Fibroblast of skin of right quadriceps (primary cell): ENCODE results near the gene CRELD2.

Source experiments
- DNase-seq: peaks from one replicate; pipeline ENCODE4 v3.0.0-alpha.2; 2013

The CRELD2 gene

DNA sequence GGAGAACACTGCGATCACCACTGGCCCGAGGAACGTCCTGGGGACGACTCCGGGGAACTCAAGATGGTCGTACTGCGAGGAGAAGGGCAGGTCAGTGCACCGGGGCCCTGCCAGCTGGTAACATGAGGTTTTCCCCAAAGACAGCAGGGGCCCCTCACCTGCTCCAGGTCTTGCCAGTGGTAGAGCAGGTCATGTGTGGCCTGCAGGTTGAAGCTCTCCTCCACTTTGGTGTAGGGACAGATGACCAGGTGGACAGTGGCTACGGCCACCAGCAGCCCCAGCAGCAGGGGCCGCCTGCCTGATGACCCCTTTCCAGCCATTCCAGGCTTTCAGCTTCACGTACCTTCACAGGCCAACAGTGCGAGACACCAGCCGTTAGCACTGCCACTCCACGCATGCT, 5.0 kb upstream of the CRELD2 start:
- no peak for DNase-seq

DNA sequence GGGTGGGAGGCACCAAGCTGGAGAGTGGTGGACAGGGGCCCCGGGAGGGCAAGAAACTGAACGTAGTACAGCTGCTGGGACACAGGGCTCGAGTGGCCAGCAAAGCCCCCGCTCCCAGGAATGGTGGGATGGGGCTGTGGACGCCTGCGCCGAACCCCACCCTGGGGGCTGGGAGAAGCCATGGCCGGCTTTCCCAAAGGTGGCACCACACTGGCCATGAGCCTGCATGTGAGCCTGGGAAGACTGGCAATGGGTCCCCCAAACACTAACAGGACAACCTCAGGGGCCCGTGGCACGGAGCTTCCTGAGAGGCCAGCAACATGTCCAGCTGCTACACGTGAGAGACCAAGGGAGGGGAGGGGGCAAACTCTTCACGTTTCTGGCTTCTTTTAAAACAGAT, 4.2 kb upstream of the CRELD2 start:
- DNase-seq = no peak

DNA sequence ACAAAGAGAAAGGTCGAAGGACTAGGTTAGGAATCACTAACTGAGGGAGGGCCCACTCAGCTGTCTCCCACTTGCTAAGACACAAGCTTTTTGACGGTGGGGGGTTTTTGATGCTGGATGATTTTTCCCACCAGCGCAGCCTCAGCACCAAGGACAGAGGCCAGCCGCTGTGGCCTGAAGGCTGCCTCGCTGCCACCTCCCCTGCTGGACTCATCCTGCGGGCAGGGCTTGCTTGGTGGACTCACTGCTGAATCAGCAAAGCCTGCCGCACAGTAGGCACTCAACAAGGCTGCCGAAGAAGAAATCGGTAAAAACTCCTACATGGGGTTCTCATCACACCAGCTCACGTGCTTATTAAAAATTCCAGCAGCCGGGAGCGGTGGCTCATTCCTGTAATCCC, 2.8 kb upstream of the CRELD2 start:
- no peak for DNase-seq

DNA sequence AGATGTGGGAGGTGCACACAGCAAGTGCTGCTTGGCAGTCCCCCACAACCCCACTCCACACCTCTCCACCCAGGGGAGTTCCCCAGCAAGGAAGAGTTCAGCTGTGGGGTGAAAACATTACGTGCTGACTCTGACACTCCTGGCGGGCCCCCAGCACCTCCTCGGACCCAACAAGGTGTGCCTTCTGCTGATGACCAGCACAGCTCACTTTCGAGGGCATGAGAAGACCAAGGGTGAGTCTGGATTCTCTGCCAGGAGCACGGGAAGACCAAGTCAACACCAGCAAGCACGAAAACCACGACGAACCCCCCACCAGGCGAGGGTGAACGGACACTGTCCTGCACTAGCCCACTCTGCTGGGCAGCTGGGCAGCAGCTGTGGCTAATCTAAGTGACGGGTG, 1.6 kb upstream of the CRELD2 start:
- DNase-seq = no peak

DNA sequence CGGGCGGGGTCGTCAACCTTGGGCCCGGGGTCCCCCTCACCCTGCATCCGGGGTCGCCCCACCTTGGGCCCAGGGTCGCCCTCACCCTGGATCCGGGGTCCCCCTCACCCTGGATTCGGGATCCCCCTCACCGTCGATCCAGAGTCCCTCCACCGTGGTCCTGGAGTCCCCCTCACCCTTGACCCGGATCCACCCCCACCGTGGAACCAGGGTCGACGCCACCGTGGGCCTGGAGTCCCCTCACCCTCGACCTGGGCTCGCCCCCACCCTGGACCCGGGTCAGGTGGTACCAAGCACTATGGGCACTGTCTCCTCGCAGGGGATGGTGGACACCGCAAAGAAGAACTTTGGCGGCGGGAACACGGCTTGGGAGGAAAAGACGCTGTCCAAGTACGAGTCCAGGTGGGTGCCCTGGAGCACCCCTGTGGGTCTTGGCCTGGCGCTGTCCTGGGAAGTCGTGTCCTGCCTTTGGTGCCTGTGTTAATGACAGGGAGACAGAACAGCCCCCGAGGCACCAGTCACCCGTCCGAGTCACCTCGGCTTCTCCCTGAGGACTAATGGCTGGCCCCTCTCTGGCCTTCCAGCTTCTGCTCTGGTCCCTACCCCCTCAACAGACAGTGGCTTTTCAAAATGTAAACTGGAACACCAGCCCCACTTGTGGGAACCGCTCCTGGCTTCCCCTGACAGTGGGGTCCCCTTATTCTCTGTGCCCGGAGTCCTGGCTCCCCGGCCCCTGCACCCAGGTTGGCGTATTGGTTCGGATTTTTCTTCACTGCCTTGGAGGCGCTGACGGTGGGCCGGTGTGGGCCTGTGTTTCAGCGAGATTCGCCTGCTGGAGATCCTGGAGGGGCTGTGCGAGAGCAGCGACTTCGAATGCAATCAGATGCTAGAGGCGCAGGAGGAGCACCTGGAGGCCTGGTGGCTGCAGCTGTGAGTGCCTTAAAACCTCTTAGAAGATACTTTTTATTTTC, 762 bp downstream of the CRELD2 start:
- DNase-seq = no peak

DNA sequence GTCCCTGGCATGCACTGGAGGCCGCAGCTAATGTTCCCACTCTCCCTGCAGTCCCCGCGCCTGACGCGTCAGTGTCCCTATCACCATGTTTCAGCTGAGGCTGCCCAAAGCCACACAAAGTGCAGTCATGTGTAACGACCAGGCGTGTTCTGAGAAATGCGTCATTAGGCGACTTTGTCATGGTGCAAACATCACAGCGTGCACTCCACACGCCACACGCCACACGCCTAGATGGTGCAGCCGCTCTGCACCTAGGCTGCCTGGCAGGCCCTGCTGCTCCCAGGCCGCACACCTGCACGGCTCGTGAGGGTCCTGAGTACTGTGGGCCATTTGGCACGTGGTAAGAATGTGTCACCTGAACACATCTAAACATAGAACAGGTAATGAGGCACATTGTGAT, 2.4 kb downstream of the CRELD2 start:
- DNase-seq = no peak

DNA sequence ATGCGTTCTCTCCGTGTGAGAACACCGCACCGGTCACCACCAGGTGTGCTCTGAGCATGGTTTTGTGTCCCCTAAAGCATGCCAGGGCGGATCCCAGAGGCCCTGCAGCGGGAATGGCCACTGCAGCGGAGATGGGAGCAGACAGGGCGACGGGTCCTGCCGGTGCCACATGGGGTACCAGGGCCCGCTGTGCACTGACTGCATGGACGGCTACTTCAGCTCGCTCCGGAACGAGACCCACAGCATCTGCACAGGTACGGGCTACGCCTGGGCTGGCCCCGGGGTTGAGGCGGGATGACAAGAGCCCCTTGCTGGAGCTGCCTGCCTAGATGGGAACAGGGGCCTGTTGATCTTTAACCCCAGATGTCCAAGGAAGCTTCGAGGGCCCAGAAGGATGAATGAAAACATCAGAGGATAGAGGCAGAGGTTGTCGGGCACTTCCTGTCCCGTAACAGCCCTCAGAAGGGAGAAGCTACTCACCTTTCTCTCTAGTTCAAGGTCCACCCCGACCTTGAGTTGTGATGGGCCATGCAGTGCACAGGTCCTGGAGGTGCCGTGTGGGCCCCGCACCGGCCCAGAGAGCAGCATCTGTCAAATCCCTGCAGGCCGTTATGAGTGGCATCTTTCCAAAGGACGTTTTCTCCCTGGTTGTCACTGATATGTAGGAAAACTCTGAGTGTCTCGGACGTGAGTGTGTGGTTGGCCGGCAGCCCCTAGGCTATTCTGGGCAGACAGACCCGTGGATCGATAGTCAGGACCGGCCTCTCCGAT, 3.3 kb downstream of the CRELD2 start:
- no peak for DNase-seq

DNA sequence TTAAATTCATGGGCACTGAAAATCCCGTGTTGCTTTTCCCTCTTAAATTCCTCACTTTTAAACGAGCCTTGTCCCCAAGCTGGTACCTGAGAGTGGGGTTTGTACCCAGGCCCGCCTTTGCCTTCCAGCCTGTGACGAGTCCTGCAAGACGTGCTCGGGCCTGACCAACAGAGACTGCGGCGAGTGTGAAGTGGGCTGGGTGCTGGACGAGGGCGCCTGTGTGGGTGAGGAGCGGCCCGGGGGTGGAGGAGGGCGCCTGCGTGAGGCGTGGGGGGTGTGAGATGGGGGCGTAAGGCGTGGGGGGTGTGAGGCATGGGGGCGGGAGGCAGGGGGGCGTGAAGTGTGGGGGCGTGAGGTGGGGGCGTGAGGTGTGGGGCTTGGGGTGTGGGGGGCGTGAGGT, 4.0 kb downstream of the CRELD2 start:
- DNase-seq = no peak

DNA sequence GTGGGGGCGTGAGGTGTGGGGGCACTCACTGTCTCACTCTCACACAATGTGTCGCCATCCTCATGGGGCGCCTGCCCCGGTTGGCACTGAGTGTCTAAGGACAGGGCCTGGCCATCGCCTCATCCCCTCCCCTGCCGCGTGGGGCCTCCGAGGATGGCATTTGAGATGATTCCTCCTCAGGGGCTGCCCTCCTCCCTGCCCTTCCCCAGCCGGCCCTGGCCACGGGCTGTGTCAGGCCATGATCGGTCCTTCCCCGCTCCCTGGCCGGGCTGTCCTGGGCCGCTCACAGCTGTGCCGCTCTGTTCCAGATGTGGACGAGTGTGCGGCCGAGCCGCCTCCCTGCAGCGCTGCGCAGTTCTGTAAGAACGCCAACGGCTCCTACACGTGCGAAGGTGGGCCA, 4.5 kb downstream of the CRELD2 start:
- no peak for DNase-seq

DNA sequence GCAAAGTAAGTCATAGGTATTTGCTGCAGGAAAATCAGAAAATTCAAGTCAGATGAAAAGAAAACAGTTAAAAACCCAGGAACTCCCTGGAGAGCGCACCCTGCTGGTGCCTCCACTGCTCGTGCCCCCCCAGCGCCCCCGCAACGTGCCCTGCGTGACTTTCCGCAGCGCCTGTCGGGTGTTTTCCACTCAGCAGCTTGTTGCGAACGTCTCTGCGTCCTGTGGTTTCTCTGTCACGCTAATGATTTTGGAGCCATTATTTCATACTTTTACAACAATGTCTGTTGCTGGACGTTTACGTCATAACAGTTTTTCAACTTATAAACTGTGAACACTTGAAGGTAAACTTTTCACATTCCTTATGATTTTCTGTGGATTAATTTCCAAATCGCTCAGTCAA, 5.0 kb downstream of the CRELD2 start:
- no peak for DNase-seq

DNA sequence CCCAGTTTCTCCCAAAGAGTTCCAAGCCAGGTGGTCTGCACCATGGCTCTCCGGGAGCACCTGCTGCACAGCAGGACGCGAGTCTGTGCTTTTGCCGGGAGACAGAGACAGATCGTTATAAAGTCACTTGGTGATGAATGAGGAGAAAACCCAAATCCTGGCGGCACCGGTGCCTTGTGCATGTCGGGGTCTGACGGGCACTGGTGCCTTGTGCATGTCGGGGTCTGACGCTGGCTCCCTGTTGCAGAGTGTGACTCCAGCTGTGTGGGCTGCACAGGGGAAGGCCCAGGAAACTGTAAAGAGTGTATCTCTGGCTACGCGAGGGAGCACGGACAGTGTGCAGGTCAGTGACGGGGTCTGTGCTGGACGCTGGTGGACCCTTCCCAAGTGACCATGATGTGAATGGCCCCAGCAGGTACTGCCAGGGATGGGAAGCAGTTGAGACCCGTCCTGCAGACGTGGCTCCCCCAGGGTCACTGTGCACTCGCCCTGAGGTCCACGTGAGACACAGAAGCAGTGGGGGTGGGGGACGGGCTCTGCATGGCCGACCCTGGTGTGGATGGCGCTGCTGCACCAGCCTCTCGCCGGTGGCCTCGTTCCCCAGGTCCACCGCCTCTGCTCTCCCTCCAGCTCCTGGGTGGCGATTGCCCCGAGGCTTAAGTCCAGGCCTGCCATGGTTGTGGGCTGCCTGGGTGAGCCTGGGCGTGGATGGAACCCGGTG, 5.8 kb downstream of the CRELD2 start:
- DNase-seq = no peak

DNA sequence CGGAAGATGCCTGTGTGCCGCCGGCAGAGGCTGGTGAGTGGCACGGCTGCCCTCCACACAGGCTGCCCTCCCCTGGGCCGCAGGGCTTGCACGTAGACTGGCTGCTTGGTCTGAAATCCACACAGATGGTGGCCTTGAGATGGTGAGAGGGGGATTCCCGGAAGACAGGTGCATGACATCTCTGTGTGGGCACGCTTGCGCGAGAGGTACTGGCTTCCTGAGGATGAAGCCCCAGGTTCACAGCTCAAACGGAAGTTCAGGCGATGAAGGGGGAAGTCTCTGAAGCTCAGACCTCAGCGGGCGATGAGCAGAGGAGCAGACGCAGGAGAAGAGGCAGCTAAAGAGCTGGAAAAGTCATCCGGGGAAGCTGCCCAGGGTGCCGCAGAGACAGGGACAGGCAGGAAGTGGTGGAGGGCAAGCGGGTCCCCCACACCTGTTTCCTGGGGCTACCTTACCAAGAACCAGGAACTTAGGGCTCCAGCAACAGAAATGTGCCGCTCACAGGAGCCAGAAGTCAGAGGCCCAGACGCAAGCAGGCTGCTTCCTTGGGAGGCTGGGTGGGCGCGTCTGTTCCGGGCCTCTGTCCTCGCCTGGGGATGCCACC, 7.2 kb downstream of the CRELD2 start:
- no peak for DNase-seq

DNA sequence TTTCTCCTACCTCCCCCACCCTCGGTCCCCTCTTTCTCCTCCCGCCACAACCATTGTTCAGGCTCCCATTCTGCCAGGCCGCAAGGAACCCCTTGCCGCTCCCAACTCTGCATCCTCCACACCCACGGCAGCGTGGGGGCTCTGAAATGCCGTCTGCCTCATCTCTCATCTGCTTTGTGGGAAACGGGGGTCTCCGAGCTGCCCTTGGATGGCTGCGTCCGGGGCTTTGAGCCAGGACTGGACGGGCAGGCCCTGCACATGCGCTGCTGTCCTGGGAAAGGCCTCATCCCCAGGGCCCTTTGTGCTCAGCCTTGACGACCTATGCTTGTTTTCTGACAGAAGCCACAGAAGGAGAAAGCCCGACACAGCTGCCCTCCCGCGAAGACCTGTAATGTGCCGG, 8.5 kb downstream of the CRELD2 start:
- no peak for DNase-seq

DNA sequence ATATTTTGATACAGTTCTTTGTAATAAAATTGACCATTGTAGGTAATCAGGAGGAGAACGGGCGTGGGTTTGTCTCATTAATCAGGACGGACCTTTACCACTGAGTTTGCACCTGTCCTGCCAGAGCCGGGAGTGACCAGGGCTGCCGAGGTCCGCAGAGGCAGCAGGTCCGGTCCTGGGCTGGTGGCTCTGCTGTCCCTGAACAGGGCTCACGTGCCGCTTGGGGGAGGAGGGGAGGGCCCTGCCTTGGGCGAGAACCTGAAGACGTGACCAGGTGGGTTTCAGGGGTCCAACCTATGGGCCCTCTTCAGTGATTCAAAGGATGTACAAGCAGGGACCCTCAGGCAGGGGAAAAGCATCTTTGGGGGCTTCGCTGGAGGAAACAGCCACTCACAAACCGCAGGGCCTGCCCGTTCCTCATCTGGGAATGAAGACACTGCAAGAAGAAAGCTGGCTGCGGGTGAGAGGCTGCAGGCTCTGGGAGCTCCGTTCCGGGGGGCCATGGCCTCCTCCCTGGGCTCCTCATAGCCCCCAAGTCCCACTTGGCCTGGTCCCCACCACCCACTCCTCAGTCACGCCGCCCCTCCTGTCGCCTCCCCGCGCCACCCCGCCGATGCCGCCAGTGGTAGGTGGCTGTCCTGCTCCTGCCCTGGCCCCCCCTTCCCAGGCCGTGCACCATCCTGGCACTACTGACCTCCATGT, 9.2 kb downstream of the CRELD2 start:
- DNase-seq = no peak

DNA sequence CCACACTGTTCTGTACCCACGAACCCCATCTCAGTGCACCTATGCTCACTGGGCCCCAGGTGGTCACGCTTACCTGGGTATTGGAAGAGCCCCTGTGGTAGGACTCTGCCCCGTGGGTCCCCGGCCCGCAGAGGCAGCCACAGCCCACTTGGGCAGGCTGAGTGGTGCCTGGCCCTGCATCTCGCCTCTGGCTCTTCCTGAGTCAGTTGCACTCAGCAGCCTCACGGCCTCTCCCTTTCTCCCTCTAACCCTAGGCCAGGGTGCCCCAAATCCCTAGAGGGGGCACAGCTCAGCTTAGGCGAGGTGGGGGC, 9.7 kb downstream of the CRELD2 start:
- no peak for DNase-seq

DNA sequence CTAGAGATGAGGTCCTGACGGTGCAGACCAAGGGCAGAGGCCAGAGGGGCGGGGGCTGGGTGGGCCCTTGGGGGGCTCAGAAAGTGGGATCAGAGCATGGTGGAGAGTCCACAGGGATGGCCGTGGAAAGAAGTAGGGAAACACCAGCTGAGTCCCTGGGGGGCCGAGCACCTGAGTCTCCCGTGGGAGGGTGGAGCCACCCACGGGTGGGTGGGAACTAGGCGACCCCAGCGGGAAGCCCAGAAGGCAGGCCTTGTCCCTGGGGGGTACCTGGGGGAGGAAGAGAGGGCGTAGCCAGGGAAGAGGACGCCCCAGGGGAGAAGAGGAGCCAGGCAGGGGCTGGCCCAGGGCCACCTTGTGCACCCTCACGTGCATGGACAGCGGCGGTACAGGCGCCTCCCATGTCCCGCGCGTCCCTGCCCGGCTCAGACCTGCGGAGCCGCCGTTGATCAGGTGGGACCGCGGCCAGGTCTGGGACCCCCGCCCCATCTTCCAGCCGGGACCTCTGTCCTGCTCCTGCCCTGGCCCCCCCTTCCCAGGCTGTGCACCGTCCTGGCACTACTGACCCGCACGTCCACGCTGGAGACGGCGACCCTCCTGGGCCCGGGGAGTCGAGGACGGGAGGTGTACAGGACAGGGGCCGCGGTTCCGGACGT, 10.2 kb downstream of the CRELD2 start:
- no peak for DNase-seq

DNA sequence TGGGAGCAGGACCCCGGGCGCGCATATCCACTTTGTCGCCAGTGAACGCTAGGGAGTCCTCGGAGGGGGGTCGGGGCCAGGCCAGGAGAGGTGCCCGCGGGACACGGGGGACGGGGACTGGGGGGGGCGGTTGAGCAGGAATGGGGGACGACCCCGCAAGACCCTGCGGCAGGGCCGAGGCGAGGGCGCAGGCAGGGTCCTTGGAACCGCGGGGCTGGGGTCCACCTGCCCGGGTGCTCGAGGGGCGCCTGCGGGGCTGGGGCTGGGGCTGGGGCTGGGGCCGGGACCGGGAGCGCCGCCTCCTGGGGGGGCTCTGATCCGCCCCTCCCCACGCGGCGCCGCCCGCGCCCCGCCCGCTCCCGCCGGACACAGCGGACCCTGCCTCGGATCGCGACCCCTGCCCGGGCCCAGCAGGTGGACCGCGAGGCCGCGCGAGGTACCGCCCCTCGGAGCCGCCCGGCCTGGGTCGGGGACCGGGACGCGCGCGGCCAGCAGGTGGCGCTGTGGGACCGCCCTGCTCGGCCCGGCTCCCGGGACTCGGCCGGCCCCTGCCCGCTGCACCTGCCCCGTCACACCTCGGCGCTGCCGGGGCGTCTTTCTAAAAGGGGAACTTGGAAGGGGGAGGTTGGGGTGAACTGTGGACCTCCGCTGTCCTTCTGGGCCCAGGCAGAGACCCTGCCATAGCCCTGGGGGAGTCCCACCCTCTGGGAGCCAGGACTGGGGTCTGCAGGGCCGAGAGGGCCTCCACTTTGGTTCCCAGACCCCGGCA, 11.0 kb downstream of the CRELD2 start:
- DNase-seq = peak; percentile 26

DNA sequence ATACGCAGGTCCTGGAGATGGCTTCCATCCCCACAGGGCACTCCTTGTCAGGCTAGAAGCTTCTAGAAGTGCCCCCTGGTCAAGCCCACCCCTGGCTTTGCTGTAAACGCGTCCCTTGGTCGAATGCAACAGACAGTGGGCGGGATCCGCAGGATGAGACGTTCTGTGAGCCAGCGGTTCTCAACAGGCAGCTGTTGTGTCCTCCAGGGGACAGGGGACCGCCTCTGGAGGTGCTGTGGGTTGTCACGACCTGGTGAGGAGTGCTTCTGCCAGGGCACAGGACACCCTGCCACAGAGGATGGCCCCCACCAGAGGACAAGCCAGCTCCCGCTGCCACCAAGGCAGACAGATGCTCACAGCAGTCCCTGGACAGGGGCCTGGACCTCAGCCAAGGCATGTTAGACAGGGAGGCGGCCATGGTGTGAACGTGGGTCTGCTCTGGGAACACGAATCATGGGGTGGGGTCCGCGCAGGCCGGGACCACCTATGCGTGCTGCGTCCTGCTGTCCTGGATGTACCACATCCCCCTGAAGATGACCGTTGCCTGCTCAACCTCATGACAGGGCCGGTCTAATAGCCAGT, 11.7 kb downstream of the CRELD2 start:
- no peak for DNase-seq

DNA sequence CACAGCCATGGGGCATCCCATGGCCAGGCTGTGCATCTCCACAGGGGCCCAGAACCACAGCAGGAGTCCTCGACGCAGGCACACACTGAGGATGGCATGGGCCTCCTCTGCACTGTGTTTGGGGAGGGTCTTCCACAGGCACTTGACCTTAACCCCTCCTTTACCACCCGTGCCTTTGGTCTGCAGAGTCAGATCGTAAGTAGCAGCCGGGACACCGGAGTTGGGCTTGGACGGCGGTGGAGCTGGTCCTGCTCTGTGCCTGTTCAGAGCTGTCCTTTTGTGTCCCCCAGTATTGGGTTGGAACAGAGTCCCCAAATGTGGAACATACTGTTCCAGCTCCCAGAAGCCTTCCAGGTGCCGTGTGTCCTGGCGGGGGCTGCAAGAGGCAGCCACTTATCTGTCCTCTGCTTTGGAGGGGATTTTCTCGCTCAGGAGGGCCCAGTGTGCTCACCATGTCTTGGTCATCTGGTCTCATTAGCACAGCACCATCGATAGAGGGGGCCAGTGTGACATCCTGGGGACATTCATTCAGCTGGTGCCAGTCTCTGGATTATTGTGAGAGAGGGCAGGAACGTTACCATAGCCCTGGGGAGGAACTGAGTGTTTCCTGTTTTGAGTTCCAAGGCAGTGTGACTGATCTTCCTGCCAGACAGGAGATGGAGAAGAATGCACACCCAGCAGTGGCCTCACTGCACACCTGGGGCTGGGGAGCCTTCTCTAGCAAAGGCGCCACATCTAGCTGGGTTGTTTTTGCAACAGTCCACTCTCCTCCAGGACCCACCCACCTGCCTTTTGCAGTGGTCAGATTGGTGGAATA, 12.4 kb downstream of the CRELD2 start:
- peak; percentile 61 for DNase-seq
